ENCODE results near the gene WDPCP.

GRCh38 chr2:63347361-63347760 is 240.9 kb downstream of the WDPCP start:
- TF ChIP-seq CTCF (IDR thresholded peaks at IDR 0.05) (no peak), POLR2AphosphoS5 (IDR thresholded peaks at IDR 0.05; ENCODE audit: insufficient read depth in 1 of 2, low read depth in 1 of 2) (no peak)

Measured in vagina (tissue), 2 donors.